GM12878 (cell line): ENCODE results near the gene MMD2. TPM values are rescaled to one million over a fixed set of nuclear protein-coding genes. Genes with fewer than 3 reads are reported as not detected.

ENCODE experiments used
- ATAC-seq: fragments of 200-7000 bp; cut with Tn5 transposase; 3 replicates; pipeline ENCODE4 v1.9.1; 2020; ENCODE audit warnings: mild to moderate bottlenecking, moderate library complexity
- BruUV-seq: library from RNA; stranded (reverse); fragments of 400-500 nt; replicated peaks from 2 replicates; lab custom pipeline; 2021; lab: Mats Ljungman, UMichigan
- CTCF ChIA-PET: fragments of 300-600 bp; sonication (Branson Sonifier 250); formaldehyde crosslinking; extraction: SDS; loops from one replicate; lab custom pipeline; 2021; ENCODE audit warnings: inconsistent platforms; lab: Yijun Ruan, JAX
- POLR2A ChIA-PET: fragments of 350-600 bp; formaldehyde crosslinking; extraction: SDS; loops from one replicate; lab custom pipeline; 2021; ENCODE audit warnings: inconsistent platforms; lab: Charles Lee
- RAD21 ChIA-PET: fragments of 300-600 bp; sonication (Branson Sonifier 250); formaldehyde crosslinking; loops from one replicate; lab custom pipeline; 2023; ENCODE audit warnings: antibody characterized with exemption; ENCODE audit not compliant: unreplicated experiment; lab: Charles Lee
- SMC1A ChIA-PET: fragments of 300-600 bp; sonication (Branson Sonifier 250); formaldehyde crosslinking; loops from one replicate; lab custom pipeline; 2023; ENCODE audit not compliant: unreplicated experiment, uncharacterized antibody; lab: Charles Lee
- DNase-seq: peaks from one replicate; pipeline ENCODE4 v3.0.0-alpha.2; 2011; ENCODE audit warnings: low read depth, low spot score
- FAIRE-seq: peaks from 3 replicates; lab custom pipeline; 2011; peaks lifted over from hg19 to GRCh38; lab: Jason Lieb, UNC
- H2AFZ ChIP-seq: 2 replicates; pipeline ENCODE4 v1.6.0; 2011; ENCODE audit warnings: low read depth, low read length, control low read depth; ENCODE audit not compliant: control insufficient read depth
- H3K27ac ChIP-seq: 2 replicates; pipeline ENCODE4 v1.5.1; 2011; ENCODE audit warnings: control low read depth; ENCODE audit not compliant: control insufficient read depth, insufficient read depth
- H3K27me3 ChIP-seq, 2 experiments: replicated peaks in 1 of 2; 2 replicates each; pipeline versions ENCODE4 v1.6.0 to v1.6.1; 2011; ENCODE audit warnings: low read length in 1 of 2; ENCODE audit not compliant: control insufficient read depth in 2 of 2, insufficient read depth in 2 of 2
- H3K36me3 ChIP-seq, 2 experiments: 2 replicates each; pipeline ENCODE4 v1.5.1; 2011; ENCODE audit warnings: low read length in 1 of 2; ENCODE audit not compliant: control insufficient read depth in 2 of 2, insufficient read depth in 2 of 2
- H3K4me1 ChIP-seq: 2 replicates; pipeline ENCODE4 v1.6.1; 2011; ENCODE audit warnings: mild to moderate bottlenecking, low read length, moderate library complexity, mixed read lengths; ENCODE audit not compliant: control insufficient read depth, insufficient read depth
- H3K4me2 ChIP-seq: 2 replicates; pipeline ENCODE4 v1.6.0; 2011; ENCODE audit warnings: control low read depth; ENCODE audit not compliant: control insufficient read depth, insufficient read depth
- H3K4me3 ChIP-seq: fragments of 200-600 bp; sonication (generic); 2 replicates; pipeline ENCODE4 v1.5.1; 2016
- H3K79me2 ChIP-seq: 2 replicates; pipeline ENCODE4 v1.6.0; 2011; ENCODE audit warnings: low read length; ENCODE audit not compliant: control insufficient read depth, insufficient read depth
- H3K9ac ChIP-seq: 2 replicates; pipeline ENCODE4 v1.8.0; 2011; ENCODE audit warnings: low read length, control low read depth, mixed read lengths; ENCODE audit not compliant: control insufficient read depth, insufficient read depth
- H3K9me3 ChIP-seq: replicated peaks from 3 replicates; pipeline ENCODE4 v1.5.1; 2011; ENCODE audit warnings: mild to moderate bottlenecking, low read length; ENCODE audit not compliant: control insufficient read depth, insufficient read depth
- H4K20me1 ChIP-seq: 2 replicates; pipeline ENCODE4 v1.6.0; 2011; ENCODE audit not compliant: control insufficient read depth, insufficient read depth
- ATF7 ChIP-seq: fragments of 450-650 bp; IDR thresholded peaks from 2 replicates; pipeline ENCODE4 v1.6.1; 2016; ENCODE audit warnings: low read depth, mild to moderate bottlenecking
- BHLHE40 ChIP-seq, 2 experiments: fragments of 450-650 bp in 1 of 2; IDR thresholded peaks; 2 replicates each; pipeline ENCODE4 v1.6.1; 2011 to 2017; ENCODE audit warnings: low read depth in 2 of 2, borderline replicate concordance in 1 of 2, improper control_type of control experiment in 1 of 2, low read length in 1 of 2, mild to moderate bottlenecking in 1 of 2
- CREB1 ChIP-seq: IDR thresholded peaks from 2 replicates; pipeline ENCODE4 v1.6.1; 2012; ENCODE audit warnings: low read depth, mild to moderate bottlenecking, inconsistent platforms
- ETV6 ChIP-seq, 2 experiments: fragments of 450-650 bp in 1 of 2; IDR thresholded peaks in 1 of 2; conservative IDR thresholded peaks in 1 of 2; 2 replicates each; pipeline ENCODE4 v1.6.1; 2014; ENCODE audit warnings: antibody characterized with exemption in 1 of 2, borderline replicate concordance in 1 of 2, low read depth in 1 of 2, mild to moderate bottlenecking in 1 of 2, moderate library complexity in 1 of 2
- FOXK2 ChIP-seq: fragments of 450-650 bp; IDR thresholded peaks from 2 replicates; pipeline ENCODE4 v1.6.1; 2017; ENCODE audit warnings: mild to moderate bottlenecking, moderate library complexity
- GATAD2B ChIP-seq: fragments of 450-650 bp; conservative IDR thresholded peaks from 2 replicates; pipeline ENCODE4 v1.6.1; 2017; ENCODE audit warnings: low read depth, mild to moderate bottlenecking, moderate library complexity
- HDGF ChIP-seq: fragments of 450-650 bp; IDR thresholded peaks from 2 replicates; pipeline ENCODE4 v1.6.1; 2016; ENCODE audit warnings: antibody characterized with exemption
- IRF4 ChIP-seq: IDR thresholded peaks from 2 replicates; pipeline ENCODE4 v1.6.1; 2011; ENCODE audit warnings: low read depth, low read length
- KLF5 ChIP-seq: fragments of 450-650 bp; IDR thresholded peaks from 2 replicates; pipeline ENCODE4 v1.6.1; 2014; ENCODE audit warnings: mild to moderate bottlenecking; ENCODE audit not compliant: partially characterized antibody
- LARP7 ChIP-seq: fragments of 450-650 bp; IDR thresholded peaks from 2 replicates; pipeline ENCODE4 v1.6.1; 2017; ENCODE audit warnings: mild to moderate bottlenecking
- NFXL1 ChIP-seq: fragments of 450-650 bp; IDR thresholded peaks from 2 replicates; pipeline ENCODE4 v1.6.1; 2017; ENCODE audit warnings: antibody characterized with exemption, mild to moderate bottlenecking, borderline replicate concordance
- PML ChIP-seq: IDR thresholded peaks from 2 replicates; pipeline ENCODE4 v1.6.1; 2012; ENCODE audit warnings: low read length, inconsistent platforms
- RAD51 ChIP-seq: fragments of 450-650 bp; IDR thresholded peaks from 2 replicates; pipeline ENCODE4 v1.6.1; 2016; ENCODE audit warnings: moderate library complexity, mild to moderate bottlenecking, inconsistent platforms
- SREBF1 ChIP-seq: IDR thresholded peaks from 2 replicates; pipeline ENCODE4 v1.6.1; 2012; ENCODE audit warnings: mild to moderate bottlenecking, low read length
- SRF ChIP-seq, 2 experiments: IDR thresholded peaks; 2 replicates each; pipeline ENCODE4 v1.6.1; 2011; ENCODE audit warnings: low read depth in 2 of 2, low read length in 2 of 2, mild to moderate bottlenecking in 1 of 2, moderate library complexity in 1 of 2
- YBX1 ChIP-seq: fragments of 450-650 bp; IDR thresholded peaks from 2 replicates; pipeline ENCODE4 v1.6.1; 2016; ENCODE audit warnings: antibody characterized with exemption
- ZNF384 ChIP-seq: IDR thresholded peaks from 2 replicates; pipeline ENCODE4 v1.6.1; 2012; ENCODE audit warnings: low read depth, mild to moderate bottlenecking, low read length, improper control_type of control experiment, borderline replicate concordance
- WGBS: methylation state at CpG from one replicate; pipeline ENCODE4 v1.1.6; 2016; ENCODE audit warnings: low lambda C conversion rate; ENCODE audit not compliant: insufficient replicate concordance, insufficient coverage; ENCODE audit errors: missing lambda C conversion rate; 5-methylcytosine and 5-hydroxymethylcytosine counted together
- in situ Hi-C: fragments of 300-500 bp; cut with MboI; formaldehyde crosslinking; loops from 9 replicates; pipeline ENCODE4 v1.14.3; 2018; ENCODE audit warnings: mixed read lengths
- intact Hi-C: fragments of 100-400 bp; cut with micrococcal nuclease; formaldehyde crosslinking; loops from one replicate; pipeline ENCODE4 v1.14.2; 2022; ENCODE audit not compliant: unreplicated experiment
- polyA plus RNA-seq, 11 experiments: library from polyadenylated mRNA; depleted of rRNA in 4 of 11; unstranded in 6 of 11; stranded (reverse) in 5 of 11; fragments of >200 nt; fragmentation: Nextera tagmentation in 4 of 11; fragmentation: Illumina TruSeq in 1 of 11; extraction: Ambion mirVana in 4 of 11; extraction: Trizol in 1 of 11; gene quantifications; 1 replicate in 1 of 11; 2 replicates in 10 of 11; pipeline versions ENCODE4 v1.2.1 to v1.2.3, GENCODE V29; 2011 to 2016; ENCODE audit warnings: inconsistent platforms in 2 of 11, missing spikeins in 2 of 11, low read depth in 1 of 11
- total RNA-seq, 4 experiments: library from RNA; depleted of rRNA in 3 of 4; stranded (reverse); fragments of >200 nt in 3 of 4; fragmentation: Illumina TruSeq in 1 of 4; extraction: Trizol in 1 of 4; gene quantifications; 2 replicates each; pipeline versions ENCODE4 v1.2.1 to v1.2.3, GENCODE V29; 2013 to 2021
- TF ChIP-seq, protein P1 (sequence below): fragments of 450-650 bp; IDR thresholded peaks from 2 replicates; pipeline ENCODE4 v1.6.1; 2016; ENCODE audit warnings: mild to moderate bottlenecking
- TF ChIP-seq, protein P2 (sequence below): IDR thresholded peaks from 2 replicates; pipeline ENCODE4 v1.6.1; 2012; ENCODE audit warnings: low read depth, low read length, improper control_type of control experiment

The MMD2 gene
- total and polyA plus RNA-seq, 10 of the 15 experiments (the other 5 are each of a cell fraction or from before 2014, with no cell fraction given), result not detected

DNA sequence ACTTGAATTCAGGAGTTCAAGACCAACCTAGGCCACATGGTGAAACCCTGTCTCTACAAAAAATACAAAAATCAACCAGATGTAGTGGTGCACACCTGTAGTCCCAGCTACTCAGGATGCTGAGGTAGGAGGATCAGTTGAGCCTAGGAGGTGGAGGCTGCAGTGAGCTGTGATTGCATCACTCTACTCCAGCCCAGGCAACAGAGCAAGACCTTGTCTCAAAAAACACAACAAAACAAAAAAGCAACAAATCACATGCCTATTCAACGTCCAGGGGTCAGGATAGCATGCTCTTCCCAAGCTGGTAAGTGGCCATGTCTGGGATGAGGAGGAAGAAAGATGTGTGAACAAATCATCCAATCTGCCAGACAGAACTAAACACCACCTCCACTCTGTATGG, 69.3 kb downstream of the MMD2 start:
- H3K4me2 ChIP-seq, result no peak overlapping the region
- no peaks in the 10 kb centered on the region; a peak in 1 of 4 replicates for H3K27me3 ChIP-seq
- no peaks in the 10 kb centered on the region for H3K79me2 ChIP-seq
- ChIA-PET SMC1A (no interaction called here), RAD21 (no interaction called here), CTCF (no interaction called here), POLR2A (interaction anchor here (0.6 kb wide), 1 partner anchor 42 kb away, joined by 3 read pairs; no protein-coding TSS in a partner anchor)
- BruUV-seq, result no TSS peak
- H4K20me1 ChIP-seq, result no peaks in the 10 kb centered on the region
- H3K9me3 ChIP-seq, result no peaks in the 10 kb centered on the region
- no peak for ATAC-seq
- H3K4me3 ChIP-seq, result no peak overlapping the region
- intact Hi-C loops (no loop called here), in situ Hi-C loops (no loop called here)
- WGBS, result 0% methylated on average over 1 of the region's 1 CpG
- no peak overlapping the region for H2AFZ ChIP-seq
- H3K9ac ChIP-seq, result no peak overlapping the region
- no peak for DNase-seq
- TF ChIP-seq SRF (IDR thresholded peaks at IDR 0.05; ENCODE audit: low read depth in 2 of 2, low read length in 2 of 2) (no peak), RAD51 (no peak), LARP7 (no peak), IRF4 (no peak), ETV6 (conservative IDR thresholded peaks at IDR 0.05 in 1 of 2, IDR thresholded peaks at IDR 0.05 in 1 of 2; ENCODE audit: borderline replicate concordance in 1 of 2, low read depth in 1 of 2) (no peak), FOXK2 (no peak), GATAD2B (no peak), YBX1 (no peak), KLF5 (no peak), ZNF384 (no peak), NFXL1 (no peak), ATF7 (no peak), PML (no peak), BHLHE40 (IDR thresholded peaks at IDR 0.05; ENCODE audit: borderline replicate concordance in 1 of 2, low read depth in 2 of 2, low read length in 1 of 2) (no peak), HDGF (no peak), CREB1 (no peak), SREBF1 (no peak)
- TF ChIP-seq, protein P1, sequence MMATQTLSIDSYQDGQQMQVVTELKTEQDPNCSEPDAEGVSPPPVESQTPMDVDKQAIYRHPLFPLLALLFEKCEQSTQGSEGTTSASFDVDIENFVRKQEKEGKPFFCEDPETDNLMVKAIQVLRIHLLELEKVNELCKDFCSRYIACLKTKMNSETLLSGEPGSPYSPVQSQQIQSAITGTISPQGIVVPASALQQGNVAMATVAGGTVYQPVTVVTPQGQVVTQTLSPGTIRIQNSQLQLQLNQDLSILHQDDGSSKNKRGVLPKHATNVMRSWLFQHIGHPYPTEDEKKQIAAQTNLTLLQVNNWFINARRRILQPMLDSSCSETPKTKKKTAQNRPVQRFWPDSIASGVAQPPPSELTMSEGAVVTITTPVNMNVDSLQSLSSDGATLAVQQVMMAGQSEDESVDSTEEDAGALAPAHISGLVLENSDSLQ, result no peak
- TF ChIP-seq, protein P2, sequence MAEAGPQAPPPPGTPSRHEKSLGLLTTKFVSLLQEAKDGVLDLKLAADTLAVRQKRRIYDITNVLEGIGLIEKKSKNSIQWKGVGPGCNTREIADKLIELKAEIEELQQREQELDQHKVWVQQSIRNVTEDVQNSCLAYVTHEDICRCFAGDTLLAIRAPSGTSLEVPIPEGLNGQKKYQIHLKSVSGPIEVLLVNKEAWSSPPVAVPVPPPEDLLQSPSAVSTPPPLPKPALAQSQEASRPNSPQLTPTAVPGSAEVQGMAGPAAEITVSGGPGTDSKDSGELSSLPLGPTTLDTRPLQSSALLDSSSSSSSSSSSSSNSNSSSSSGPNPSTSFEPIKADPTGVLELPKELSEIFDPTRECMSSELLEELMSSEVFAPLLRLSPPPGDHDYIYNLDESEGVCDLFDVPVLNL, result no peak
- FAIRE-seq, result no peak
- no peaks in the 10 kb centered on the region for H3K36me3 ChIP-seq
- no peak overlapping the region for H3K27ac ChIP-seq
- no peaks in the 10 kb centered on the region for H3K4me1 ChIP-seq
